Femur (tissue), 1 donor: Measurements from ENCODE around the gene WARS2.
"Not testable (repeated sequence)": the region's sequence is repeated elsewhere in the genome, so short reads cannot be mapped to it uniquely, and the experiment has no call there.

ENCODE experiments used
- DNase-seq: peaks from one replicate; pipeline ENCODE4 v3.0.0-alpha.2; 2017

The WARS2 gene

GRCh38 chr1:119136401-119136800 lies 4.1 kb downstream of the WARS2 start:
- no peak for DNase-seq

- DNase-seq, result no peak
These were observed 6.5 kb downstream of the WARS2 start for GRCh38 chr1:119133987-119134386.

GRCh38 chr1:119132179-119132578 lies 8.3 kb downstream of the WARS2 start:
- DNase-seq, result peak; percentile 30

GRCh38 chr1:119125874-119126273 lies 14.6 kb downstream of the WARS2 start:
- no peak for DNase-seq

DNA sequence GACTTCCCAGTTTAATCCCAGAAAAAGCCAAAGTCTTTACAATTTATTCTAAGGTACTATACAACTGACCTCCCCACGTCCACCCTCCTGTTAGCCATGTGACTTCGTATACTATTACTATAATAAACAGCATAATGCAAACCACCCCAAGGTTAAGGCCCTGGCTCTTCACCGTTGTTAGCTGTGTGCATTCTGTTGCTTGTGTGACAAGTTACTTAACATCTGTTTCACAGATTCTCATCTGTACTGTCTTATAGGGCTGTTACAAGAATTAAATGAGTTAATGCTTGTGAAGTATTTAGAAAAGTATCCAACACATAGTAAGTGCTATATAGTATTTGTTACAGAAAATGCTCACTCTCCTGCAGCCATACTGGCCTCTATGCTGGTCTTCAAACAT lies 15.7 kb downstream of the WARS2 start:
- no peak for DNase-seq

- DNase-seq, result not testable (repeated sequence)
These were observed 18.6 kb downstream of the WARS2 start for GRCh38 chr1:119121872-119122271.

DNA sequence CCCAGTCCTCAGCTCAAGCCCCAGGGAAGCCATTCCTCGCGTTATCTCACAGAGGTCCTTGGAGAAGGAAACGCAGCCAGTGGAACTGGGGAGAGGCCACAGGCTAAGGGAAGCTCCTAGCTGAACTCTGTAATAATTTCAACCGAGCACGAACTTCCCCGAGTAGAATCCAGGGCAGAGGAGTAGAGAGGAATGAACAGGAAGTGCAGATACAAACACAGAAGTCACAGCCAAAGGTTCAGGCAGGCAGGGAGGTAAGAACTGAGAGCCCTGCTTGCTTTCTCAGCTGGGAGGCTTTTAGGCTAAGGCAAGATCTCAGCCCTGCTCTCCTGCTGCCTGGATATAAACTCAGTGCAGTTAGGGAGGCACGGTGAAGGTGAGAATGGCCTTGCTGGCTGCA lies 23.7 kb downstream of the WARS2 start:
- no peak for DNase-seq

- no peak for DNase-seq
These were observed 24.7 kb downstream of the WARS2 start for GRCh38 chr1:119115736-119116135.

GRCh38 chr1:119115311-119115710 lies 25.1 kb downstream of the WARS2 start:
- no peak for DNase-seq

GRCh38 chr1:119114786-119115185 lies 25.7 kb downstream of the WARS2 start:
- DNase-seq, result no peak

- no peak for DNase-seq
These were observed 27.7 kb downstream of the WARS2 start for GRCh38 chr1:119112791-119113190.

GRCh38 chr1:119112244-119112643 lies 28.2 kb downstream of the WARS2 start:
- no peak for DNase-seq

- DNase-seq, result no peak
These were observed 31.5 kb downstream of the WARS2 start for GRCh38 chr1:119108988-119109387.

DNA sequence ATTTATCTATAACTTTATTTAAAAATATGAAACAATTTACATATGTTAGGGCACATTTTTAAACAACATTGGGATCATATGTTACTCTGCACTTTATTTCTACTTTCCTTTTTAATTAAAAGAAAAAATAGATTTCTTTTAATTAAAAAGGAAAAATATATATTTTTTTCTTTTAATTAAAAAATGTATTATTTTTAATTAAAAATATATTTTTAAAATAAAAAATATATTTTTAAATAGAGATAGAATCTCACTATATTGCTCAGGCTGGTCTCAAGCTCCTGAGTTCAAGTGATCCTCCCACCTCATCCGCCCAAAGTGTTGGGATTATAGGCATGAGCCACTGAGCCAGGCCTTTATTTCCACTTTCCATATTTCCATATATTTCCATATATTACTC lies 36.7 kb downstream of the WARS2 start:
- DNase-seq, result no peak

DNA sequence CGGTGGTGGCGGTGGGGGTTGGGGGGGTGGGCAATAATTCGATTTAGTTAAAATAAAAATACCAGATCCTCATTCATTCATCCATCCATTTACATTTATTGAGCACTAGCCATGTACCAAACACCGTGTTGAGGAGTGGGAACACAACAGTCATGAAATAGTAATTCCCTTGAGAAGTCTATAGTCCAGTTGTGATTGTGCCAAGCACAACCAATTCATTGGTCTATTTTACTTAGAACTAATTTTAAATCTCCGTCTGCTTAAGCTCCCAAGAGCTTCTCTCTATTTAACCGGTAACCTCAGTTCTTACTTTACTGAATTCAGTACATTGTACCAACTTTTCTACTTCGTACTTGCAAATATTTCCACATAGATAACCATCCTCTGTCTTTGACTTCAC lies 38.4 kb downstream of the WARS2 start:
- DNase-seq, result no peak

GRCh38 chr1:119101563-119101962 lies 38.9 kb downstream of the WARS2 start:
- DNase-seq, result no peak

DNA sequence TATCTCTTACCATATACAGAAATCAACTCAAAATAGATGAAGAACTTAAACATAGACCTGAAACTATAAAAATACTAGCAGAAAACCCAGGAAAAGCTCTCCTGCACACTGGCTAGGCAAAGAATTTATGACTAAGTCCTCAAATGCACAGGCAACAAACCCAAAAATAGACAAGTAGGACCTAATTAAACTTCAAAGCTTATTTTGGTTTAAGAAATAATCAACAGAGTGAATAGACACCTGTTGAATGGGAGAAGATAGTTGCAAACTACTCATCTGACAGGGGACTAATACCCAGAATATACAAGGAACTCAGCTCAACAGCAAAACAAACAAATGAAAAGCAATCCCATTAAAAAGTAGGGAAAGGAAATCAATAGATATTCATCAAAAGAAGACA lies 40.7 kb downstream of the WARS2 start:
- no peak for DNase-seq

GRCh38 chr1:119097380-119097779 lies 43.1 kb downstream of the WARS2 start:
- no peak for DNase-seq

DNA sequence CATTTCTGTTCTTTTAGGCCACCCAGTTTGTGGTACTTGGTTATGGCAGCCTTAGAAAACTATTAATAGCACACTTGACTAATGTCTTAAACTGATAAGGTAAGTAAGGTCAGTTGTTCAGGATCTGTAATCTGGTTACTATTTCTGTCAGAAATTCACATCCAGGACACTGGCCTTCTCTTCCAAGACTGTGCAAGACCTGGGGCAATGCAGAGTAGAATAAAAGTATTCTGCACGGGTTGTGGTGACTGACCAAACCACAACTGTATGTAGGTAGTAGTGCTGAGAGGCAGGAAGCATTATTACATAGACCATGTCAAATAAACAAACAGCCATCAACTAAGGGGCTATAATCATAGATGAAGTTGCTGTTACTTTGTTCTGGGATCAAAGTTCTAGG lies 46.7 kb downstream of the WARS2 start:
- DNase-seq, result no peak

GRCh38 chr1:119091618-119092017 lies 48.8 kb downstream of the WARS2 start:
- DNase-seq, result no peak

DNA sequence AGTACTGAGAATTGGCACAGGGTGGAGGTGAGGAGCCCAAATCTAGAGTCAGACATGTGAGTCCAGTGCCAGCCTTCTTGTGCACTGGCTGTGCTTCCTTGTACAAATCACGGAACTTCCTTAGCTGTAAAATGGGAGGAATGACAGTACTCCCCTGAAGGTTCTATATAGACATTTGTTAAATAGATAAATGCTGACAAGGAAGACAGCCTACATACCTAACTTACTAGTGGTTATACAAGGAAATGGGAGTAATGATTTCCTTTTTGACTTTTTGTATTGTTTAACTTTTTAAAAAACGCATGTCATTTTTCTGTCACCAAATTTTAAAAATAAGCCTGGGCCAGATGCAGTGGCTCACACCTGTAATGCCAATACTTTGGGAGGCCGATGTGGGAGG lies 50.2 kb downstream of the WARS2 start:
- DNase-seq, result no peak

DNA sequence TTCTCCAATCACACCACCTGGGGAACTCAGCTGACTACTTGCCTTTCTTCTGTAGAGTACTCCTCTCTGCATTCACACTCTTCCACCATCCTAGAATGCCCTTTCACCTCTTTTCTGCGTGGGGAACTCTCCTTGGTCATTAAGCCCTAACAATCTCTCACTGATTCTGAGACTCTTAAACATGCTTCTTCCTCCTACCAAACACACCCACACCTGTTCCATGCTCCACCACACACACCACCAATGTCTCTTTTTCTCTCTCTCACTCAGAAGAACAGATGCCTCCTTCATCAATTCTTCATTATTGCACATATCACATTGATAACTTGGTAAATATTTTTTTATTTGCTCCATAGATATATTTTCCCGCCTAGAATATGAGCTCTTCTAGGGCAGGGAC lies 53.6 kb downstream of the WARS2 start:
- DNase-seq, result no peak

- DNase-seq, result no peak
These were observed 55.7 kb downstream of the WARS2 start for GRCh38 chr1:119084798-119085197.

GRCh38 chr1:119083980-119084379 lies 56.5 kb downstream of the WARS2 start:
- no peak for DNase-seq

DNA sequence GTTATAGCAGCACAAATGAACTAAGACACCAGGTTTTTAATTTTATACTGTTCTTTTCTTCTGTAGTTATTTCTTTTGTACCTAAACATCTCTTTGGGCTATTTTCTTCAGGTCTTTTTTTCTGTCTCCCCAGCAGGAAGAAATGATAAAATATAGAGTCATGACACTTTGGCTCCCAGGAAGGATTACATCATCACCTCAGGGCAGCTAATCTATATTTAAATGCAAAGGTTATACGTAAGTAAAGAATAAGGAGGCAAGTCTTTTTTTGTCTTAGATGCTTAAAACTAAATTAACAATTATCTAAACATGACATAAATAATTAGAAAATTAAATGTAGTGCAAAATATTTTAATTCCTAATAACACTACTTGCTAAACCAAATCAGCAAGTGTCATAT lies 57.0 kb downstream of the WARS2 start:
- DNase-seq, result no peak

- no peak for DNase-seq
These were observed 58.8 kb downstream of the WARS2 start for GRCh38 chr1:119081700-119082099.
